ENCODE measurements around the gene ZBTB21.

ZBTB21 gene

GRCh38 chr21:41992576-41992975 lies 17.6 kb downstream of the ZBTB21 start:
- no peak for DNase-seq (ENCODE audit: low spot score)

GRCh38 chr21:41991659-41992058 lies 18.5 kb downstream of the ZBTB21 start:
- no peak for DNase-seq (ENCODE audit: low spot score)

GRCh38 chr21:41989698-41990097 lies 20.5 kb downstream of the ZBTB21 start:
- no peak for DNase-seq (ENCODE audit: low spot score)

DNA sequence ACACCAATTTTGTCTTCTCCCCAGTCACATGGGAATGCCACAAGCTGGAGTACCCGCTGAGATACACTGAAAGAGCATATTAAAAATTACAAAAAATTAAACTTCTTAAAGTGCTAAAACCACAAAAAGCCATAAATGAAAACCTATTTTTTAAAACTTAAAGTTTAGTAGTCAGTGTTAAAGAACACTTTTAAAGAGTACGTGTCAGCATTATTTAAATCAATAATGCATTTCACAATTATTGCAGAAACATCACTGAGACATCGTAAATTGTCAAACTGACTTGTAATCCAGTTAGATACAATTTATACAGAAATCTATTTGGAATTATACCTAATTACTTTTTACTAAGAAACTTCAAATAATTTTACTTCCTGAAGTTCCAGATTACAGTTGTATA lies 22.9 kb downstream of the ZBTB21 start:
- no peak for DNase-seq (ENCODE audit: low spot score)

DNA sequence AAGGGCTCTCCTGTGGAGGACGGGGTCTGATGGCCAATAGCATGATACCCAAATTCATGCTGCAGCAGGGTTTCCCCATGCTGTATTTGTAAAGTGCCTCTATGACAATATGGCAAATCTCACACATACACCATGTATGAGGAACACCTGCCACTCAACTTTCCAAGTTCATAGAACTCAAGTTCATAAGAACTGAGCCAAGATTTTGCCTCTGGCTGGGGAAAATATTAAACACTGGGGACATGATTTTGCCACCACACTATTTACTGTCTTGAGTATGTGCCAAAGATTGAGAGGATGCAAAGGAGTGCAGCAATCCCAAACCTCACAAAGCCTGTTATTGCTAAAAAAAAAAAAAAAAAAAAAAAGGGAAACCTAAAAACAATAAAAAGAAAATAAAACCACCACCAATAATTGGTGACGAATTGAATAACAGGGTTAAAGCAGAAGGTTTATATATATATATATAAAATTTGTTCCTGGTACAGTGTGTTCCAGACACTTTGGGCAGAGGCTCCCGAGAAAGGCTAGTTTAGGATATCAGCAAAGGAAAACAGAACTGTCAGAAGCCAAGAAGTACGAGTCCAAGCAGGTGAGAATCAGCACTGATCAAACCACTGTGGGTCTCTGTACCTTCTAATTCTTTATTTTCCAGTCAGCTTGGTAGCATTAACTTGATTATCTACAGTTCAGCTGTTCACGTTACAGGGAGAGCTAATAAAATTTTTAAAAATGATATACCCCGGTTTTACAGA lies 24.3 kb downstream of the ZBTB21 start:
- no peak for DNase-seq (ENCODE audit: low spot score)

DNA sequence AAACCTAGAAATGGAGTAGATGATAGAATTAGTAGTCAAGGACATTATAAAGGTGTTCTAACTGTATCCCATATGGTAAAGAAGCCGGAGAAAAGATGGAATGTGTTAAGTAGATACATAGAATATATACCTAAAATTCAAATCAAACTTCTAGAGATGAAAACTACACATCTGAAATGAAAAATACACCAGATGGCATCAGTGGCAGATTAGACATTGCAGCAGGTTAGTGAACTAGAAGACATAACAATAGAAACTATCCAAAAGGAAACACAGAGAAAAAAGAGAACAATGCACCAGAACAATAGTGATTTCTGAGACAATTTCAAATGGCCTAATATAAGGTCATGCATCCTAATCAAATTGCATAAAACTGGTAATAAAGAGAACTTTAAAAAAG lies 26.9 kb downstream of the ZBTB21 start:
- DNase-seq (ENCODE audit: low spot score), result no peak

DNA sequence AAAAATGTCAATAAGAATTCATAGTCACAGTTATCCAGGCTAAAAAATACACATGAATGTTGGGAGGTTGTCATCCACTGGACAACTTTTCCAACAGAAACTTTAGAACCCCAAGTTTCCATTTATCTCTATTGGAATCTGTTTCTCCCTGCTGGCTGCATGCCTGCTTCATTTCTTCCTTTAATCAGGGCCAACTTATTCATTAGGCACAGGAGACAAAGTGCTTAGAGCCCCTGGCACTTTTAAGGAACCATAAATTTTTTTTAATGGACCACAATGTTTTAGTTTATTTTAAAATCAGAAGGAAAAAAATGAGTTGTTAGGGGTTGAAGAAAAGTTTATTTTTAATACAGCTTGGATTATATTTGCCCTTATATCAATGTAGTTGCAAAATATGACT lies 29.6 kb downstream of the ZBTB21 start:
- no peak for DNase-seq (ENCODE audit: low spot score)

DNA sequence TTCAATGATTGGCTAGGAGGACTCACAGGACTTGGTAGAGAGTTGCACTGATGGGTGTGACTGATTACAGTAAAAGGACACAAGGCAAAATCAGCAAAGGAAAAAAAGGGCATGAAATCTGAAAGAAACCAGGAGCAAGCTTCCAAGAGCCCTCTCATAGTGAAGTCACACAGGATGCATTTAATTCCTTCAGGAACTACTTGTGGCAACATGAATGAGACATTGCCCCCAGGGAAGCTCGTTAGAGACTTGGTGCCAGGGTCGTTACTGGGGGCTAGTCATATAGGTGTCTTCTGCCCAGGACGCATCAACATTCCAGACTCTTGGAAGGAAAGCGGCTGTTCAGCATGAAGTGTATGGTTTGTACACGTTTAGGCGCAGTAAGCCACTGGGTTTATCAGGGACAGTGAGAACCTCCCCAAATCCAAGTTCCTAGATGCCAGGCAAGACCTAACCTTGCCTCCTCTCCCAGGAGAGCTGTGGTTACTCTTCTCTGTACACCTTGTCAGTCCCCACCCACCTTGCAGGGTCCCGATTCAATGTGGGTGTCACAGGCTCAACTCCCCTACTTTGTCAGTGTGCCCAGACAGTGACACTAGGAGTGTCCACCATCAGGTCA lies 30.3 kb downstream of the ZBTB21 start:
- DNase-seq (ENCODE audit: low spot score), result no peak

DNA sequence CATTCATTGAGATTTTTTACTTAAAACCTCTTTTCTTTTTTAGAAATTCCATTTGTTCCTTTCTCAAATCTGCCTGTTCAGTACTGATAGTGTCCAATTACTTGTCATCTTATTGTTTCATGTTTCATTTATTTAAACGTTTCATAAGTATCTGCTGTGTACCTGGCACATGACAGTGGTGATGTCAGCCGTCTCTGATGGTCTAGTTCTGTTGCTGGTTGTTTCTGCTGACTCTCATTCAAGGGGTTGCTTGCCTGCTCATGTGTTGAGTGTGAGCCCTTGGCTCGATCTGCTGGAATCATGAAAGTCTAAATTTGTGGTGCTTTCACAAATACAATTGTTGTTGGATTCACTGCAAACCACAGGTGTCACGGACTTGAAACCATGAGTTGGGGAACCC lies 30.8 kb downstream of the ZBTB21 start:
- no peak for DNase-seq (ENCODE audit: low spot score)

- no peak for DNase-seq (ENCODE audit: low spot score)
Measured at GRCh38 chr21:41977034-41977950, 32.9 kb downstream of the ZBTB21 start.

GRCh38 chr21:41976611-41977010 lies 33.5 kb downstream of the ZBTB21 start:
- DNase-seq (ENCODE audit: low spot score), result no peak

DNA sequence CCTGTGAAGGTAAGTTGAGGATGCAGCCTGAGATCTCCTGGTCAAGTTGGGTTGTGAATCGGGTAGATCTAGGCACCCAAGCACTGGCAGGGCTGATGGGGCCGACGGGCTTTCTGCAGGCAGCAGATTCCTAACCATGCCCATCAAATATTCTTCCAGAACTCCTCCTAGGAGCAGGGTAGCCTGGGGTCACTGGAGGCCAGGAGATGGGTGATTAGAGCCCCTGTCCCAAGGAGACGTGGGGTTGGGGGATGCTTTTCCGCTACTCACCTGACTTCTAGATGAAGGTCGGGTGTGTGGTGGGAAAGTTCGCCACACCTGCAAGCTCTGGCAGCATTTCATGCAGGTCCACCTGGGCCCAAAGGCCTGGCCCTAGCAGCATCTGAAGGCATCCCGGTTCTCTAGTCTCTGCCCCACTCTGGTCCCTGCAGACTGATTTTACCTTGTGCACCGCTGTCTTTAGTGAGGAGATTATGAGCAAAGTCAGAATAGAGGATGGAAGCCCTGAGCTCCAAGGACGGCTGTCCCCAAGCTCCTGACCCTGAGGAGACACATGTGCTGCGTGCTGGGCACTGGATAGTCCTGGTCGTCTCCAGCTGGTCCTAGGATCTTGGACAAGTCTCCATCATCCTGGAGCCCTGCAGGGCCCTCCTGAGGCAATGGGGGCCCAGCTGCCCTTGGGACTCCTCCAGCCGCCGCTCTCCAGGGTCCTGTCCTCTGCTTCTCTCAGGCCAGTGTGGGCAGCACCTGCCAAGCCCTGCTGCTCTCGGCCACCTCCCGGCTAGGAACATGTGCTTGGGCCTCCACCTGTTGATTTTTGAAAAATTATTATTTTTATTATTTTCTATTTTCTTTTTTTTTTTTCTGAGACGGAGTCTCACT lies 34.5 kb downstream of the ZBTB21 start:
- no peak for DNase-seq (ENCODE audit: low spot score)

DNA sequence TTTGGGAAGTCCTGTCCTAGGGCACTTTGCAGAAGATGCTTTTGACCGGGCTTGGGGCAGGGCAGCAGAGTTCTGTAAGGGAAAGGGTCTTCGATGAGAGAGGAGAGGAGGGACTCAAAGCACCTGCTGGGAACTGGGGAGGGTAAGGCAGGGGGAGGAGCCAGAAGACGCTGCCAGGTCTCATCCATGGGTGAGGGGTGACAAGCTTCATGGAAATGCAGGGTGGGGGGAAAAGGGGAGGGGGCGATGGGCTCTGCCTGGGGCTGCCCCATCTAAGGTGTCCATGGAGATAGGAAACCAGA lies 35.5 kb downstream of the ZBTB21 start:
- DNase-seq (ENCODE audit: low spot score), result no peak

DNA sequence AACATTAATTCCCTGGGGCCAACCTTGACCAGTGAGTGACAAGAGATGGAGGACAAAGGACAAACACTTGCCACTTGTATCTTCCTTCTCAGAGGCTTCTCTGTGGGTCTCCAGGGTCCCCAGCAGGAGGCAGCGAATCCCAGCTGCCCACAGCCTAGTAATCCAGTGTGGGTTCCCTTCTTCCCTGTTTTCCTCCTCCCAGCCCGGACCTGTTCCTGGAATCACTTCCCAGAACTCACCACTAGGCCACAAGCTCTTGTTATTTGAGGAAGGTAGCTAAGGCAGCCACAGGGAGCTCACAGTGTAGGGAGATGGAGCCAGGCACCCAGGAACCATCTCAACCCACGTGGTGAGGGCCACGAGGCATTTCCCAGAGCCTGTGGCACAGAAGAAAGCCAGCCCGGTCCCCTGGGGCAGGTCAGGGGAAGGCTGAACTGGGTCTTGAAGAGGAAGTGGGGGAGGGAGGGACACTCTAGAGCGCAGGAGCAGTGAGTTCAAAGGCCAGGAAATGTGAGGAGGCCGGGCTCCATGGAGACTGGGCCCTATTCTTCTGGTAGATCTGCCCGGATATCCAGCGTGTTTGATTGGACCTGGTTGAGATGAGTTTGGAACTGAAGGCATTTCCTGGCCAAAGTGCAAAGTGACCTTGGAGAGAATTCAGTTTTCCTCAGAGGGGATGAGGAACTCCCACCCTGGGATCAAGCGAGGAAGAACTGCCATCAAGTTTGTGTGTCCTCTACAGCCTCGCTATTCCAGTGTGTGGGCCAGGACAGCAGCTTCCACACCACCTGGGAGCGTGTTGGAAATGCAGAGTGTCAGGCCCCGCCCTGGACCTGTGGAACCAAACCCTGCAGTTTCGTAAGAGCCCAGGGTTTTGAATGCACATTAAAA lies 36.1 kb downstream of the ZBTB21 start:
- peak; percentile 29 for DNase-seq (ENCODE audit: low spot score)

DNA sequence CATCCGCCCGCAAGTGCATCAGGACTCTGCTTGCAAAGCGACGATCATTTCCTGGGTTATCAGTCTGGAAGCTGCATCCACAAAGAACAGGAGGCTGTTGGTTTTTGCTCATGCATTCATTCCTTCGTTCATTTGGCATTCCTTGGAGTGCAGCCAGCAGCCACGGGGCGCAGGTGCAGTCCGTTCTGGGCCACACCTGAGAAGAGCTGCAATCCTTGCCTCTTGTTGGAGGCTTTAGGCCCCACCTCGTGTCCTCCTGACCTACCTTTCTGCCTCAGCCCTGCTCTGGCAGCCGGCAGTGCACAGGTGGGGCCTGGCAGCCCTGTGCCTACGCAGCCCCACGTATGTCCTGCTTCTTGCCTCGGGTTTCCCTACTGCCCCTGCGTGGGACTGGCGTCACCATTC lies 36.7 kb downstream of the ZBTB21 start:
- DNase-seq (ENCODE audit: low spot score), result no peak

GRCh38 chr21:41972511-41973205 lies 37.5 kb downstream of the ZBTB21 start:
- no peak for DNase-seq (ENCODE audit: low spot score)

- no peak for DNase-seq (ENCODE audit: low spot score)
Measured at GRCh38 chr21:41971891-41972290, 38.3 kb downstream of the ZBTB21 start.

- no peak for DNase-seq (ENCODE audit: low spot score)
Measured at GRCh38 chr21:41970751-41971653, 39.2 kb downstream of the ZBTB21 start.

DNA sequence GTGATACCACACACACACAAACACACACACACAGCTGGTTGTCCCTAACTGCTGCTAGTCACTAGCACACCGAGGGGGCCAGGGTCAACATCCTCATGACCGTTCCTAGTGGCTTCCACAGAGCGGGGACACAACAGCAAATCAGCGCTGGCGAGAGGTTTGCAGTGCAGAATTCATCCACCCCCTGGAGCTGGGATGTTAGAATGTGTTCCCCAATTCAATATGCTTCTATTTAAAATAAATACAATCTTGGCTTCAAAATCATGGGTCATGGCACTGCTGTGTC lies 40.1 kb downstream of the ZBTB21 start:
- no peak for DNase-seq (ENCODE audit: low spot score)

DNA sequence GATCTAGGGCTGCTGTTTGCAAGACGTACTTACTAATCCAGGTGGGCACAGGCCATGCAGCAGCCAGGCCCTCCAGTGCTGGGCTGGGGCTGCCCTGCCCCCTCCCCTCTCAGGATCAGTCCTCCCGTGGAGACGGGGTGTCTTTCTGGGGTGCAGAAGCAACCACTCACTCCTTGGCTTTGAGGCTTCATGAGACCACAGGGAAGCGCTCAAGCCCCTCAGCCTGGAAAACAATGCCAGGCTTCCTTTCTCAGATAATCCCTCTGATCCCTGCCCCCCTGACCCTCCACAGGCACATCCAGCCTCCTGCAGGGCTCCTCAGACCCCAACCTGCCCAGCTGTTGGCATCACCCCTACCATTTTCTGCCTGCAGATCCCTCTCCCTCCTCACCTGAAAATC lies 42.5 kb downstream of the ZBTB21 start:
- no peak for DNase-seq (ENCODE audit: low spot score)

Data from cerebellar cortex (tissue), 1 donor.